ENCODE results near the gene KCNV2.

The KCNV2 gene

DNA sequence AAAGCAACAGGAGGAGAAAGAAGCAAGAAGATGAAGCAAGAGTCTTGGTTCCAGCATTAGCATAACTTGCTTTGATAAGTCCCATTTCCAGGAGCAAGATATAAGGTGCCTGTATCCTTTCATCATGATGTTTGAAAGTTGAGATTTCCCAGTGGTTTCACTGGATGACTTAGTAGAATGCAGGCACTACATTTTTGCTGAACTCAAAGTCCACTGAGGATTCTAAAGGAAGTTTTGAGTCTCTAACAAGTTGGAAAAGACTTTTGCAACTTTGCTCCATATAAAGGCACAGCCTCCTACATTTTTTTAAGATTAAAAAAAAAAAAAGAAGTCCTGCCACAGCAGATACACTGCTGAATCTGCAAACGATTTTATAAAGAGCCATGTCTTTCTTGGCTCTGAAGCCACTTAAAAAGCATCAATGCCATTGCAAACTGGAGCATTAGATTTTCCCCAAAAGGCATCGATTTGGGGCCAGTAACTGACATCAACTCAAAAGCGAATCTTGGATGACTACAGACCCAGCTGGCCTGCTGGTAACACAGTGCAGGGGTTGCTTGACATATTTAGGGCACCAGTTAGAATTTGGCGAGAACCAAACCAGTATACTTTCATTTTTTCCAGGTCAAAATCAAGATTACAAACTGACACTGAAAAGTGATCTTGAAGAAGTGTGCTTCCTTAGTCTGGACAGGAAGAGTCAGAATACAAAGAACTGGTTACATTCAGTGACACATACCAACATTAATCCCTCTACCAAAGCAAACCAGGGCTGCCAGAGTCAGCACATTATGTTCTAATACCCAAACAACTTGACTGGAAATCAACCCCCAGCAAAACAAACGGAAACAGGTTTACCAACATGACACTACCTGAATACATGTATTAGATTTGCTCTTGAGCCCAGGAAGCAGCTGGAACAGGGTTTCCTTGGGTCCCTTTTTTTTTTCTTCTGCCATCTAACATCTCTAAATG is 39.1 kb upstream of the KCNV2 start:
- ATAC-seq: no peak
- no peak for TF ChIP-seq TCF4 (CRISPR knock-in tag; IDR thresholded peaks at IDR 0.05; ENCODE audit: borderline replicate concordance)
- TF ChIP-seq ZFP30 (CRISPR knock-in tag; IDR thresholded peaks at IDR 0.05): no peak
- TF ChIP-seq TSHZ2 (CRISPR knock-in tag; IDR thresholded peaks at IDR 0.05): no peak
- no peak for TF ChIP-seq GLIS3 (CRISPR knock-in tag; IDR thresholded peaks at IDR 0.05)
- TF ChIP-seq ESRRG (CRISPR knock-in tag; IDR thresholded peaks at IDR 0.05): no peak
- no peak for TF ChIP-seq ISL1 (CRISPR knock-in tag; IDR thresholded peaks at IDR 0.05)

- TF ChIP-seq PPARA (CRISPR knock-in tag; IDR thresholded peaks at IDR 0.05; ENCODE audit: borderline replicate concordance): no peak
- no peak for TF ChIP-seq CSDC2 (CRISPR knock-in tag; IDR thresholded peaks at IDR 0.05)
- no peak for TF ChIP-seq ISL1 (CRISPR knock-in tag; IDR thresholded peaks at IDR 0.05)
- no peak for TF ChIP-seq SNAI2 (CRISPR knock-in tag; IDR thresholded peaks at IDR 0.05)
- no peak for TF ChIP-seq OSR1 (CRISPR knock-in tag; IDR thresholded peaks at IDR 0.05)
- TF ChIP-seq ZFP3 (CRISPR knock-in tag; IDR thresholded peaks at IDR 0.05): no peak
- no peak for TF ChIP-seq TSHZ2 (CRISPR knock-in tag; IDR thresholded peaks at IDR 0.05)
- no peak for TF ChIP-seq POU6F1 (CRISPR knock-in tag; IDR thresholded peaks at IDR 0.05; ENCODE audit: borderline replicate concordance, low read depth)
- no peak for TF ChIP-seq ZNF8 (CRISPR knock-in tag; IDR thresholded peaks at IDR 0.05)
- TF ChIP-seq, protein P1, sequence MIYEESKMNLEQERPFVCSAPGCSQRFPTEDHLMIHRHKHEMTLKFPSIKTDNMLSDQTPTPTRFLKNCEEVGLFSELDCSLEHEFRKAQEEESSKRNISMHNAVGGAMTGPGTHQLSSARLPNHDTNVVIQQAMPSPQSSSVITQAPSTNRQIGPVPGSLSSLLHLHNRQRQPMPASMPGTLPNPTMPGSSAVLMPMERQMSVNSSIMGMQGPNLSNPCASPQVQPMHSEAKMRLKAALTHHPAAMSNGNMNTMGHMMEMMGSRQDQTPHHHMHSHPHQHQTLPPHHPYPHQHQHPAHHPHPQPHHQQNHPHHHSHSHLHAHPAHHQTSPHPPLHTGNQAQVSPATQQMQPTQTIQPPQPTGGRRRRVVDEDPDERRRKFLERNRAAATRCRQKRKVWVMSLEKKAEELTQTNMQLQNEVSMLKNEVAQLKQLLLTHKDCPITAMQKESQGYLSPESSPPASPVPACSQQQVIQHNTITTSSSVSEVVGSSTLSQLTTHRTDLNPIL (CRISPR knock-in tag; IDR thresholded peaks at IDR 0.05; ENCODE audit: low read depth): no peak
- TF ChIP-seq, protein P2, sequence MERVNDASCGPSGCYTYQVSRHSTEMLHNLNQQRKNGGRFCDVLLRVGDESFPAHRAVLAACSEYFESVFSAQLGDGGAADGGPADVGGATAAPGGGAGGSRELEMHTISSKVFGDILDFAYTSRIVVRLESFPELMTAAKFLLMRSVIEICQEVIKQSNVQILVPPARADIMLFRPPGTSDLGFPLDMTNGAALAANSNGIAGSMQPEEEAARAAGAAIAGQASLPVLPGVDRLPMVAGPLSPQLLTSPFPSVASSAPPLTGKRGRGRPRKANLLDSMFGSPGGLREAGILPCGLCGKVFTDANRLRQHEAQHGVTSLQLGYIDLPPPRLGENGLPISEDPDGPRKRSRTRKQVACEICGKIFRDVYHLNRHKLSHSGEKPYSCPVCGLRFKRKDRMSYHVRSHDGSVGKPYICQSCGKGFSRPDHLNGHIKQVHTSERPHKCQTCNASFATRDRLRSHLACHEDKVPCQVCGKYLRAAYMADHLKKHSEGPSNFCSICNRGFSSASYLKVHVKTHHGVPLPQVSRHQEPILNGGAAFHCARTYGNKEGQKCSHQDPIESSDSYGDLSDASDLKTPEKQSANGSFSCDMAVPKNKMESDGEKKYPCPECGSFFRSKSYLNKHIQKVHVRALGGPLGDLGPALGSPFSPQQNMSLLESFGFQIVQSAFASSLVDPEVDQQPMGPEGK (CRISPR knock-in tag; IDR thresholded peaks at IDR 0.05; ENCODE audit: borderline replicate concordance): no peak
- TF ChIP-seq TCF4 (CRISPR knock-in tag; IDR thresholded peaks at IDR 0.05; ENCODE audit: borderline replicate concordance): no peak
- TF ChIP-seq ZC3H10 (CRISPR knock-in tag; IDR thresholded peaks at IDR 0.05): no peak
- no peak for TF ChIP-seq BACH2 (CRISPR knock-in tag; IDR thresholded peaks at IDR 0.05; ENCODE audit: borderline replicate concordance)
- no peak for ATAC-seq
These were observed 38.3 kb upstream of the KCNV2 start for GRCh38 chr9:2679011-2679410.

GRCh38 chr9:2681981-2682380 is 35.3 kb upstream of the KCNV2 start:
- no peak for ATAC-seq
- TF ChIP-seq ESRRG (CRISPR knock-in tag; IDR thresholded peaks at IDR 0.05) (no peak), PPARA (CRISPR knock-in tag; IDR thresholded peaks at IDR 0.05; ENCODE audit: borderline replicate concordance) (no peak), BACH2 (CRISPR knock-in tag; IDR thresholded peaks at IDR 0.05; ENCODE audit: borderline replicate concordance) (no peak), TOX (CRISPR knock-in tag; IDR thresholded peaks at IDR 0.05; ENCODE audit: borderline replicate concordance) (no peak), ISL1 (CRISPR knock-in tag; IDR thresholded peaks at IDR 0.05) (no peak), ZNF565 (CRISPR knock-in tag; conservative IDR thresholded peaks at IDR 0.05; ENCODE audit: low read depth) (no peak), ZNF70 (CRISPR knock-in tag; IDR thresholded peaks at IDR 0.05) (no peak), ARNTL (CRISPR knock-in tag; IDR thresholded peaks at IDR 0.05; ENCODE audit: borderline replicate concordance, low read depth) (no peak), GLIS3 (CRISPR knock-in tag; IDR thresholded peaks at IDR 0.05) (no peak), TCF4 (CRISPR knock-in tag; IDR thresholded peaks at IDR 0.05; ENCODE audit: borderline replicate concordance) (no peak)
- TF ChIP-seq, protein P3, sequence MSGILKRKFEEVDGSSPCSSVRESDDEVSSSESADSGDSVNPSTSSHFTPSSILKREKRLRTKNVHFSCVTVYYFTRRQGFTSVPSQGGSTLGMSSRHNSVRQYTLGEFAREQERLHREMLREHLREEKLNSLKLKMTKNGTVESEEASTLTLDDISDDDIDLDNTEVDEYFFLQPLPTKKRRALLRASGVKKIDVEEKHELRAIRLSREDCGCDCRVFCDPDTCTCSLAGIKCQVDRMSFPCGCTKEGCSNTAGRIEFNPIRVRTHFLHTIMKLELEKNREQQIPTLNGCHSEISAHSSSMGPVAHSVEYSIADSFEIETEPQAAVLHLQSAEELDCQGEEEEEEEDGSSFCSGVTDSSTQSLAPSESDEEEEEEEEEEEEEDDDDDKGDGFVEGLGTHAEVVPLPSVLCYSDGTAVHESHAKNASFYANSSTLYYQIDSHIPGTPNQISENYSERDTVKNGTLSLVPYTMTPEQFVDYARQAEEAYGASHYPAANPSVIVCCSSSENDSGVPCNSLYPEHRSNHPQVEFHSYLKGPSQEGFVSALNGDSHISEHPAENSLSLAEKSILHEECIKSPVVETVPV (CRISPR knock-in tag; IDR thresholded peaks at IDR 0.05): no peak
- TF ChIP-seq, protein P1 (CRISPR knock-in tag; IDR thresholded peaks at IDR 0.05; ENCODE audit: low read depth): no peak
